Astrocyte (in vitro differentiated cells and primary cell): ENCODE results near the gene PAX8. TPM values are rescaled to one million over a fixed set of nuclear protein-coding genes. Genes with fewer than 3 reads are reported as not detected.
A peak's percentile ranks its signal among the peaks of the same experiment; 100 is the strongest.

Experiments
- DNase-seq: peaks from one replicate; pipeline ENCODE4 v3.0.0-alpha.2; 2010; ENCODE audit warnings: low read depth
- FAIRE-seq: peaks from 2 replicates; lab custom pipeline; 2011; peaks lifted over from hg19 to GRCh38; lab: Jason Lieb, UNC
- H2AFZ ChIP-seq: 2 replicates; pipeline ENCODE4 v1.6.0; 2012; ENCODE audit warnings: low read depth, low read length, inconsistent platforms
- H3K27ac ChIP-seq: 2 replicates; pipeline ENCODE4 v1.5.1; 2011; ENCODE audit warnings: low read depth, low read length, inconsistent platforms
- H3K27me3 ChIP-seq: 2 replicates; pipeline ENCODE4 v1.6.0; 2011; ENCODE audit warnings: low read length, inconsistent platforms; ENCODE audit not compliant: insufficient read depth
- H3K36me3 ChIP-seq: 2 replicates; pipeline ENCODE4 v1.5.1; 2011; ENCODE audit warnings: low read length, inconsistent platforms; ENCODE audit not compliant: insufficient read depth
- H3K4me1 ChIP-seq: 2 replicates; pipeline ENCODE4 v1.5.1; 2011; ENCODE audit warnings: low read length, inconsistent platforms; ENCODE audit not compliant: insufficient read depth
- H3K4me2 ChIP-seq: 2 replicates; pipeline ENCODE4 v1.6.0; 2012; ENCODE audit warnings: low read length, inconsistent platforms
- H3K4me3 ChIP-seq: 2 replicates; pipeline ENCODE4 v1.5.1; 2011; ENCODE audit warnings: low read depth, mild to moderate bottlenecking, low read length, inconsistent platforms; ENCODE audit not compliant: insufficient read depth
- H3K79me2 ChIP-seq: 2 replicates; pipeline ENCODE4 v1.6.0; 2012; ENCODE audit warnings: mild to moderate bottlenecking, low read length, inconsistent platforms; ENCODE audit not compliant: insufficient read depth
- H3K9ac ChIP-seq: 2 replicates; pipeline ENCODE4 v1.6.0; 2012; ENCODE audit warnings: mild to moderate bottlenecking, low read length, inconsistent platforms
- H3K9me3 ChIP-seq: 2 replicates; pipeline ENCODE4 v1.5.1; 2012; ENCODE audit warnings: low read depth, mild to moderate bottlenecking, low read length, inconsistent platforms; ENCODE audit not compliant: insufficient read depth
- H4K20me1 ChIP-seq: 2 replicates; pipeline ENCODE4 v1.6.0; 2012; ENCODE audit warnings: low read length, inconsistent platforms; ENCODE audit not compliant: insufficient read depth
- H3K27ac Mint-ChIP-seq: one replicate; pipeline ENCODE4 v1.8.0; 2021; ENCODE audit warnings: mild to moderate bottlenecking, mixed read lengths; ENCODE audit not compliant: unreplicated experiment
- H3K27me3 Mint-ChIP-seq: one replicate; pipeline ENCODE4 v1.8.0; 2021; ENCODE audit warnings: low read depth, mixed read lengths; ENCODE audit not compliant: unreplicated experiment
- H3K36me3 Mint-ChIP-seq: one replicate; pipeline ENCODE4 v1.8.0; 2021; ENCODE audit warnings: low read depth, mixed read lengths; ENCODE audit not compliant: unreplicated experiment
- H3K4me1 Mint-ChIP-seq: one replicate; pipeline ENCODE4 v1.8.0; 2021; ENCODE audit warnings: low read depth, mixed read lengths; ENCODE audit not compliant: unreplicated experiment
- H3K4me3 Mint-ChIP-seq: one replicate; pipeline ENCODE4 v1.8.0; 2021; ENCODE audit warnings: mild to moderate bottlenecking, moderate library complexity, mixed read lengths; ENCODE audit not compliant: unreplicated experiment
- H3K9me3 Mint-ChIP-seq: one replicate; pipeline ENCODE4 v1.8.0; 2021; ENCODE audit warnings: mild to moderate bottlenecking, mixed read lengths; ENCODE audit not compliant: unreplicated experiment
- CTCF ChIP-seq: IDR thresholded peaks from 2 replicates; pipeline ENCODE4 v1.5.1; 2011; ENCODE audit warnings: low read depth, mild to moderate bottlenecking, inconsistent platforms, low read length, moderate library complexity; ENCODE audit not compliant: insufficient read depth
- EZH2 ChIP-seq: IDR thresholded peaks from 2 replicates; pipeline ENCODE4 v1.6.1; 2012; ENCODE audit warnings: mild to moderate bottlenecking, low read length, inconsistent platforms; ENCODE audit not compliant: insufficient read depth
- total RNA-seq: library from RNA; stranded (reverse); gene quantifications from 2 replicates; pipeline ENCODE4 v1.2.1, GENCODE V29; 2021

Gene PAX8
- total RNA-seq, 1 donor from 2014 or later = 0.48 TPM

GRCh38 chr2:113203217-113203530 is 75.5 kb downstream of the PAX8 start:
- Histone ChIP-seq H3K27me3 (no peaks in the 10 kb centered on the region), H3K9me3 (no peaks in the 10 kb centered on the region), H2AFZ (no peak overlapping the region), H3K9ac (no peak overlapping the region), H3K36me3 (no peaks in the 10 kb centered on the region), H3K27ac (no peak overlapping the region), H3K4me2 (peak overlapping the region; percentile 28), H4K20me1 (no peaks in the 10 kb centered on the region), H3K79me2 (no peaks in the 10 kb centered on the region), H3K4me3 (no peak overlapping the region), H3K4me1 (peaks cover 31% of the 10 kb centered on the region)
- Mint-ChIP-seq H3K36me3 (peaks cover 2% of the 10 kb centered on the region), H3K4me1 (peaks cover 8% of the 10 kb centered on the region), H3K27ac (no peak overlapping the region), H3K27me3 (peaks cover 8% of the 10 kb centered on the region), H3K4me3 (no peak overlapping the region), H3K9me3 (no peaks in the 10 kb centered on the region)
- DNase-seq (peak; percentile 29), FAIRE-seq (no peak)
- TF ChIP-seq EZH2 (no peak), CTCF (no peak)

DNA sequence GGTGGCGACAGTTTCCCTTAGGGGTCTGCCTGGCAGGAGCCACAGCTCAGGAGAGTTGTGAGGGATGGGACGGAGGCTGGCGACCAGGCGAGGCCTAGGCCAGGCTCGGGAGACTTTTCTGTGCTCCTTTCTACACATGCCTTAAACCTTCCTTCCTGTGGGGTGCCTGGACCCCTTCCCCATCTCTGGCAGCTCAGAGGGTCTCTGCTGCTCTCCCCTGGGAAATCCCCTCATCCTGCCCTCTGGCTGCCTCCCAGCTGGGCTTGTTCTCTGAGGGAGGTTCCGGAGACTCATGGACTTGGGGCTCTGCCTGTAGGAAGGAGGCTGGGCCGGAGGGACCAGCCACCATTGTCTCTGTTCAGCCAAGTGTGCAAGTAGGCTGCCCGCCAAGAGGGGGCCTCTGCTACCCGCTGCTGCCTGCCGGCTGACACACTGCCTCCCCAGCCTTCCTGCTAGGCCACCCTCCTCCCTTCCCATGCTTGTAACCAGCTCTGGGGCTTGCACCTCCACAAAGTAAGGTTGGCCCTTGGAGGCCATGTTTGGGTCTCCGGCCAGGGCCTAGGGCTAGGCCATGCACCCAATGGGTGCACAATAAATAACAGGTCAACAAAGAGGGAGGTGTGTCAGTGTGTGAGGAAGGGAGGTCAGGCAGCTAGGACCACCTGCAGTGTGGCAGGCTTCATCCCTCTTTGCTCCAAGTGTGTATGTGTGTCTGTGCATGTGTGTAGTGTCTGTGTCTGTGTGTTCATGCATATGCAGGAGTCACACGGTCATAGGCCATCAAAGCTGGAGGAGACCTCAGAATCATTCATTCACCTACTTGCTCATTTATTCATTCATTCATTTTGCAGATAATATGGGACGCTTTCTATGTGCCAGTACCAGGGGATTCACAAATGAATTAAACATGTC is 76.2 kb downstream of the PAX8 start:
- Histone ChIP-seq H3K27ac (no peak overlapping the region), H3K9me3 (no peaks in the 10 kb centered on the region), H3K4me2 (peak overlapping the region; percentile 28), H3K4me1 (peaks cover 31% of the 10 kb centered on the region), H3K9ac (no peak overlapping the region), H3K79me2 (no peaks in the 10 kb centered on the region), H3K27me3 (no peaks in the 10 kb centered on the region), H3K36me3 (no peaks in the 10 kb centered on the region), H3K4me3 (no peak overlapping the region), H2AFZ (peak overlapping the region; percentile 20), H4K20me1 (no peaks in the 10 kb centered on the region)
- Mint-ChIP-seq H3K36me3 (peaks cover 2% of the 10 kb centered on the region), H3K4me3 (no peak overlapping the region), H3K4me1 (peaks cover 8% of the 10 kb centered on the region), H3K27me3 (peaks cover 11% of the 10 kb centered on the region), H3K27ac (no peak overlapping the region), H3K9me3 (no peaks in the 10 kb centered on the region)
- TF ChIP-seq CTCF (no peak), EZH2 (no peak)
- FAIRE-seq (no peak), DNase-seq (no peak)
